ENCODE measurements around the gene SGCA.

SGCA gene

DNA sequence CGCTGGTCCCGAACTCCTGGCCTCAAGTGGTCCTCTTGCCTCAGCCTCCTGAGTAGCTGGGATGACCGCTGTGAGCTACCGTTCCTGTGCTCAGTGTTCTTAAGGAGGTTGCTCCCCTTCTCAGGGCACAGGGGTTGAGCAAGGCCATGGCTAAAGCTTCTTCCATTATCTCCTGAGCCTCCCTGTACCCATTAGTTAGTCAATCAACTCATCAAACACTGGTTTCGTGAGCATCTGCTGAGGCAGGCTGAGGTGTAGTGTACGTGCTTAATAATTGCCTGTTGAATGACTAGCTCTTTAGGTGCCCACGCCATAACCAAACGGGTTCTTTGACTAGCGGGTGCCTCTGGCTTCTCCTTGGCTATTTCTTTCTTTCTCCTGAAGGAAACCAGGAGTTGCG, 11.7 kb downstream of the SGCA start:
- ATAC-seq, result no peak
- peaks cover 11% of the 10 kb centered on the region for H3K4me1 Mint-ChIP-seq

DNA sequence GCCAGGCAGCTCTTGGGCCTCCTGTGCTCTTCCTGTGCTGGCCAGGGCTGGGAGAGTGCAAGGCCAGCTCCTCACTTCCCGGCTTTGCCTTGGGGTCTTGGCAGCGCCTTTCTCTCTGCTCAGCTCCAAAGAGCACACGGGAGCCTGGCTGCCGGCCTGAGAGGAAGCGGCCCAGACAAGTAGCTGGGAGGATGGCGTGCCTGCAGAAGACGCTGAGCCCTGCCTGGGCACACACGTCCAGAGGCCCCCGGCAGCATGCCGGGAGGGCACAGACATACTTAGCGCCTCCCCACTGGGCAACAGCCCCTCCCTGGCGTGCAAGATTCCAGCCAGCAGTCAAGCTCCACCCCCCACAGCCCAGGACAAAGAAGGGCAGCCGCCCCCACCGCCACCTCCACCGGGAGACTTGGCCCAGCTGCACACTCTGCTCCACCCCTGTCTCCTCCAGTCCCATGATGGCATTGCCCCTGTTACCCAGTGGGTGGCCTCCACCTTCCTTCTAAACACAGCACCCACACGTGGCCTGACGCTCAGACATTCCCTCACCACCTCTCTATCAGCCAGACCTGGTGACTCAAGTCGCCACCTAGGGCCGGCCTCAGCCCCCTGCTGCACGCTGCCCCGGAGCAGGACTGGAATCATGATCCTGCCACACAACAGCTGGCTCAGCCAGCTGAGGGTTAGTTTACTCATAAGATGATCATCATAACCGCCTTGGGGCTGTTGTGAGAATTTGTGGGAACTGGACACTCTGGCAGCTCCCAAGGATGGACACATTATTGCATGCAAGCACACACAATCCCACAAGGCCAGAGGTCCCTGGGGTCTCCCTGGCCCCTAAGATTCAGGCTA, 12.4 kb downstream of the SGCA start:
- peaks cover 16% of the 10 kb centered on the region for H3K4me1 Mint-ChIP-seq

More for the DNA sequence above, 11.7 kb downstream of the SGCA start:
- peak overlapping the region; percentile 58 for H3K27ac Mint-ChIP-seq
- no peak overlapping the region for H3K4me3 Mint-ChIP-seq
- no peaks in the 10 kb centered on the region for H3K36me3 Mint-ChIP-seq
- H3K9me3 Mint-ChIP-seq, result no peaks in the 10 kb centered on the region
- no peaks in the 10 kb centered on the region for H3K27me3 Mint-ChIP-seq

DNA sequence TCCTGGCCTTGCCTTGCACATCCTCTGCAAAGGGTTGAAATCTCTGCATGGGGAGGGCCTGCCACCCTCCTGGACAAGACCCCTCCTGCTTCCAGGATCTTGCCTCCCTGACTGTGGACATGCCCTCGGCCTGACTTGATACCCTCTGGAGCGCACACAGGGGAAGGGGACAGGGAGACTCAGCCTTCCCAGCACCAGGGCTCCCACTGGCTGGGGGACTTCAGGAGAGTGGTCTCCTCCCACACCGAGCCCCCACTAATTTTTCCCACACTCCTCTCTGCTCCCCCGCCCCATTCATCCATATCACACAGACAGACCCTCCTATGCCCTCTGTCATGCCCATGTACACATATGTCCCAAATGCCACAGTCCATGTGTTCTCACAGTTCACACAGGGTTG, 14.3 kb downstream of the SGCA start:
- no peaks in the 10 kb centered on the region for H3K27me3 Mint-ChIP-seq
- no peaks in the 10 kb centered on the region for H3K36me3 Mint-ChIP-seq
- no peak for ATAC-seq
- no peak overlapping the region for H3K27ac Mint-ChIP-seq
- no peak overlapping the region for H3K4me3 Mint-ChIP-seq
- H3K4me1 Mint-ChIP-seq, result peaks cover 35% of the 10 kb centered on the region
- no peaks in the 10 kb centered on the region for H3K9me3 Mint-ChIP-seq

More for the DNA sequence above, 12.4 kb downstream of the SGCA start:
- H3K4me3 Mint-ChIP-seq, result peak overlapping the region; percentile 27
- peak; percentile 91 for ATAC-seq
- H3K9me3 Mint-ChIP-seq, result no peaks in the 10 kb centered on the region
- peak overlapping the region; percentile 58 for H3K27ac Mint-ChIP-seq
- no peaks in the 10 kb centered on the region for H3K36me3 Mint-ChIP-seq
- no peaks in the 10 kb centered on the region for H3K27me3 Mint-ChIP-seq

DNA sequence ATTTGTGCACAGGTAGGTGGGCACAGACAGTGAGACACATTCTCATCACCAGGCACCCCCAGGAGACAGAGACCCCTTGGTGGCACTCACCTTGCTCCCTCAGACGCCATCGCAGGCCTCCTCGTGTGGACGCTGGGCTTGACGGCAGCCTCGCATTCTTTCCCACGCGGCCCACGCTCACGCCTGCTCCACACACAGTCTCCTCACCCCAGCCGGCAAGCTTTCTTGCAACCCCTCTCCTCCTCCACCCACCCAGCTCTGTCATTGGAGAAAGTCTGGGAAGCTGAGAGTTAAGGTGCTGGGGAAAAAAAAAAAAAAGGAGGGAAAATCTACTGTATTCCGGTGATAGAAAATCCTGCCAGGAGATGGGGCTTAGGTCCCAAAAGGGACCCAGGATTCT, 14.8 kb downstream of the SGCA start:
- Mint-ChIP-seq H3K9me3 (no peaks in the 10 kb centered on the region), H3K27me3 (no peaks in the 10 kb centered on the region), H3K4me1 (peaks cover 40% of the 10 kb centered on the region), H3K27ac (no peak overlapping the region), H3K4me3 (no peak overlapping the region), H3K36me3 (no peaks in the 10 kb centered on the region)
- no peak for ATAC-seq

DNA sequence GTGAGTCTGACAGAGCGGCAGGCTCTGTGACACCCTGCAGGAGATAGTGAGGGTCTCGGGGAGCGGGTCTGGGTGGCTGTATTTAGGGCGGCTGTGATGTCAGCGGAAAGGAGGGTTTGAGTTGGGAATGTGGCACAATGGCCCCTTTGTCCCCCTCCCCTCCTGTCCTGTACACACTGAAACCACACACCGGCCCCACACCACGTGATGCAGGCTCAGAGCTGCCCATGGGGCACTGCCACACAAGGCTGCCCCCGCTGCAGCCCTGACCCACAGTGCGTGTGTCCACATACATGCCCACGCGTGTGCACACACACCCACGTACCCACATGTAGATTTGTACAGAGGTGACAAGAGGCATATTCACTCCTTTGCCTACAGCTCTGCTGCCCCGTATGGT, 15.3 kb downstream of the SGCA start:
- no peak overlapping the region for H3K27ac Mint-ChIP-seq
- H3K27me3 Mint-ChIP-seq, result no peaks in the 10 kb centered on the region
- no peaks in the 10 kb centered on the region for H3K36me3 Mint-ChIP-seq
- H3K4me3 Mint-ChIP-seq, result no peak overlapping the region
- no peak for ATAC-seq
- H3K9me3 Mint-ChIP-seq, result no peaks in the 10 kb centered on the region
- H3K4me1 Mint-ChIP-seq, result peaks cover 46% of the 10 kb centered on the region

DNA sequence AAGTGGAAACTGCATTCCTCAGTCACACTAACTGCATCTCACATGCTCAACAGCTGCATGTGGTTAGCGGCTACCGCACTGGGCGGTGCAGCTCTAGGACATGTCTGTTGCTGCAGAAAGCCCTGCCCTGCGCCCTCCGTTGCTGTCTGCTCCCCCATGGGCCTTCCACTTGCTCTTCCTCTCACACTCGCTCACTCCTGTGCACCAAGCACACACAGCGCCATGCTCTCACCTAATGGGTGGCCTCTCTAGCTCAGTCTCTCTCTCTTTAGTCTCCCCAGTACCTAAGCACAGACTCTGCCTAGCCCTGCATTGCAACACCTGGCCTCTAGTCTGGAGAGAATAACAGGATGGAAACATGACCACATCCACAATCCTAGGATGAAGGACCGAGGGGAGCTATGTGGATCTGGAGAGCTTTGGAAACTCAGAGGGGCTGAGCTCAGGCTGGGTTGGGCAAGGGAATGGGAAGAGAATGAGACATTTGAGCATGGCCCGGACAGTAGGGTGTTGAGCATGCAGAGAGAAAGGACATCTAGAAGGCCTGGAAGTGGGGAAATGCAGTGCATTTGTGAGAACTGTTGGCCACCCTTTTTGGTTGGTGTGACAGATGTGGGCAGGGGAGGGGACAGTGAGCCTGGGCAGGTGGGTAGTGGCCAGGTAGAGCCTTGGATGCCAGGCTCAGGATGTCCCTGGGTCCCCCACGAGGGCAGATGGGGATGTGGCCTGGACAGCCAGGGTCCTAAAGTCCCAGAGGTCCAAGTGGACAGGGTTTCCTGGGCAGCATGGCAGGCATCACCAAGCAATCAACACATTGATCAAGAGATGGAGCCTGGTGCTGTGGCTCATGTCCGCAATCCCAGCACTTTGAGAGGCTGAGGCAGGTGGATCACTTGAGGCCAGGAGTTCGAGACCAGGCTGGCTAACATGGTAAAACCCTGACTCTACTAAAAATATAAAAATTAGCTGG, 16.1 kb downstream of the SGCA start:
- Mint-ChIP-seq H3K9me3 (no peaks in the 10 kb centered on the region), H3K4me1 (peaks cover 47% of the 10 kb centered on the region), H3K27ac (no peak overlapping the region), H3K27me3 (no peaks in the 10 kb centered on the region), H3K4me3 (no peak overlapping the region), H3K36me3 (no peaks in the 10 kb centered on the region)
- no peak for ATAC-seq

DNA sequence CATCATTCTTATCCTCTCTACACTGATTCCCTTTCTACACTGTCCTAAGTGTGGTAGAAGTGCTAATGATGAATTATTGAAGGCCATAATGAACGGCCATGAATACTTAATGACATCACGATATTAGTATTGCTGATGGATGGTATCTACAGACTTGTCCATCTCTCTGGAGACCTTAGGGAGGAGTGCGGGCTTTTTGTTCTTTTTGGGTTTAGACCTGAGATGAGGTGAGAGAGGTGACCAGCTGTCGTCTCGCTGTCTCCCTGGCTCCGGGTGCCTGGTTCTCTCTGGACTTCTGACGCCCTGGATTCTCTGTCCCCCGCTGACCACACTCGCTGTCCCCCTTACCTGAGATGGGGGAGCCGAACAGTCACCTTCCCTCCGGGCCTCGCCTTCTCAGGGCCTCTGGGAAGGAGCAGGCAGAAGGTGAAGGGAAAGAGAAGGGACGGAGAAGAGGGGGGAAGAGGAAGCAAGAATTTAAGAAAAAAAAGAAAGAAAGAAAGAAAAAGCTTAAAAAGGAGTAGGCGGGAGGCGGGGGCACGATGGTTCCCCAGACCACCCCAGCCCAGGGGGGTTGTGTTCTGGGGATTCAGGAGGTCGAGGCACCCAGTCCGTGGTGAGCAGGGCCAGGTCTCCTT, 17.1 kb downstream of the SGCA start:
- no peaks in the 10 kb centered on the region for H3K9me3 Mint-ChIP-seq
- H3K4me3 Mint-ChIP-seq, result no peak overlapping the region
- H3K4me1 Mint-ChIP-seq, result peaks cover 45% of the 10 kb centered on the region
- H3K36me3 Mint-ChIP-seq, result no peaks in the 10 kb centered on the region
- no peak for ATAC-seq
- no peaks in the 10 kb centered on the region for H3K27me3 Mint-ChIP-seq
- H3K27ac Mint-ChIP-seq, result peak overlapping the region; percentile 15

DNA sequence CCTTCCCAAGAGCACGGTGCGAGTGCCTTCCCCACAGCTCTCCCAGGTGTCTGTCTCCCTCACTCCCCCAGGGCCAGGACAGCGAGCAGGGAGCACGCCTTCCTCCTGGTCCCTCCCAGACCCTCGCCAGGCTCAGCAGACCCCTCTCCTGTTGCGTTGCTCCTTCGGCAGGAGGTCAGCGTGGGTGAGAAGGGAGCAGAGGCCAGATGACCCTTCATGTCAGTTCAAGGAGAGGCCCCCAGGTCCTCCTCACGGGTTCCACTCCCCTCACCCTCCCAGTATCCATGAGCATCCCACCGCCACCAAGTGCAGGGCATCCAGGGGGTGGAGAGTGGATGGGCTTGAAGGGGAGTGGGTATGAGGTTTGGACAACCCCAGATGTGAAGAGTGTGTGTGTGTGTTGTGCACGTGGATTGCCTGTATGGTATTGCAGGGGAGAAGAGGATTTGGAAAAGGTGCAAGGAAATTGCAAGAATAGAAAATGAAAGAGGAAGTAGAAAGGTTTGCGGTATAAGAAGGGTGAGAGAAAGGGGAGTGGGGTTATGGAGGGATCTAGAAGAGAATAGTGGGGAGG, 17.7 kb downstream of the SGCA start:
- Mint-ChIP-seq H3K36me3 (no peaks in the 10 kb centered on the region), H3K4me1 (peaks cover 39% of the 10 kb centered on the region), H3K9me3 (no peaks in the 10 kb centered on the region), H3K27ac (peak overlapping the region; percentile 15), H3K27me3 (peaks cover 4% of the 10 kb centered on the region), H3K4me3 (peak overlapping the region; percentile 52)
- no peak for ATAC-seq

DNA sequence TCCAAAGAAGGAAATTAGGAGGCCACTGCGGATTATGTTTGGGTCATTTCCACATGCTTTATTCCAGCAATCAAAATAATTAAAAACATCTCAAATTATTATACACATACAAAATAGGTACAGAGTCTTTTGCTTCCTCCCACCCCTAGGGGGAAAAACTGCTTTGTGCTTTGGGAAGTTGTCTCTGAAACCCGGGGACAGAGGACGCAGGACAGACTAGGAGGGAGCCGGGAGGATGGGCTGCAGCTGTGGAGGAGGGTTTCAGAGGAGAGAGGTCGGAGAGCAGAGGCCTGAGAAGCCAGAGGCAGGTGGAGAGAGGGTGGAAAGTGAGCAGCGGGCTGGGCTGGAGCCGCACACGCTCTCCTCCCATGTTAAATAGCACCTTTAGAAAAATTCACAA, 18.3 kb downstream of the SGCA start:
- peaks cover 10% of the 10 kb centered on the region for H3K27me3 Mint-ChIP-seq
- H3K27ac Mint-ChIP-seq, result peak overlapping the region; percentile 15
- peaks cover 36% of the 10 kb centered on the region for H3K4me1 Mint-ChIP-seq
- H3K4me3 Mint-ChIP-seq, result peak overlapping the region; percentile 52
- ATAC-seq, result no peak
- H3K9me3 Mint-ChIP-seq, result no peaks in the 10 kb centered on the region
- no peaks in the 10 kb centered on the region for H3K36me3 Mint-ChIP-seq

DNA sequence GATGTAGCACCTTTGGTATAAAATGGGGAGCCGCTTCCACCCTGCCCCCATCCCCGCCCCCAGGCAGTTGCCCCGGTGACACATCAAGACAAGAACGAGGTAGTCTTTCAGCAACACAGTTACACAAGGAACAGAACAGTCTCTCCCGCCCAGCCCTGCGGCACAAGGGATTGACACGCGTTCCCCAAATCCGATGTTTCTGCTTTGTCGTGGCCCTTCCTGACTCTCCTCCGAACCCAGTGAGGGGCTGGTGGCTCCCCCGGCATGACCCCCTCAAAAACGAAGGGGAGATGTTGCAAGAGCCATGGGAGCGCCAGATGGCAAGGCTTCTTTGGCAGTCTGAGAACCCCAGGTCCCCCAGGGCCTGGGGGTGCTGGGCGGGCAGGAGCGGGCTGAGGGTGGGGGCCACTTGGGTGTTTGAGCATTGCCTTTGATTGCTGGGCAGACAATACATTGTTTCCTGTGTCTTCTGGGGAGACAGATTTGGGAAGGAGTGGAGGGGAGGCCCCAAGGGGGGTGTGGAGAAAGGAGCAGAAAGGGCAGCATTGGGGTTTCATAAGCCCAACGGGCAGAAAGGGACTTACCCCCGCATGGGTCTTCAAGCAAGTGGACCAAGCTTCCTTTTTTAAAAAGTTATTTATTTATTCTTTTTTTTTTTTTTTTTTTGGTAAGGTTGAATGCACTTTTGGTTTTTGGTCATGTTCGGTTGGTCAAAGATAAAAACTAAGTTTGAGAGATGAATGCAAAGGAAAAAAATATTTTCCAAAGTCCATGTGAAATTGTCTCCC, 19.0 kb downstream of the SGCA start:
- Mint-ChIP-seq H3K4me1 (peaks cover 36% of the 10 kb centered on the region), H3K27me3 (peaks cover 17% of the 10 kb centered on the region), H3K36me3 (no peaks in the 10 kb centered on the region), H3K9me3 (no peaks in the 10 kb centered on the region), H3K27ac (no peak overlapping the region), H3K4me3 (no peak overlapping the region)
- ATAC-seq, result no peak

DNA sequence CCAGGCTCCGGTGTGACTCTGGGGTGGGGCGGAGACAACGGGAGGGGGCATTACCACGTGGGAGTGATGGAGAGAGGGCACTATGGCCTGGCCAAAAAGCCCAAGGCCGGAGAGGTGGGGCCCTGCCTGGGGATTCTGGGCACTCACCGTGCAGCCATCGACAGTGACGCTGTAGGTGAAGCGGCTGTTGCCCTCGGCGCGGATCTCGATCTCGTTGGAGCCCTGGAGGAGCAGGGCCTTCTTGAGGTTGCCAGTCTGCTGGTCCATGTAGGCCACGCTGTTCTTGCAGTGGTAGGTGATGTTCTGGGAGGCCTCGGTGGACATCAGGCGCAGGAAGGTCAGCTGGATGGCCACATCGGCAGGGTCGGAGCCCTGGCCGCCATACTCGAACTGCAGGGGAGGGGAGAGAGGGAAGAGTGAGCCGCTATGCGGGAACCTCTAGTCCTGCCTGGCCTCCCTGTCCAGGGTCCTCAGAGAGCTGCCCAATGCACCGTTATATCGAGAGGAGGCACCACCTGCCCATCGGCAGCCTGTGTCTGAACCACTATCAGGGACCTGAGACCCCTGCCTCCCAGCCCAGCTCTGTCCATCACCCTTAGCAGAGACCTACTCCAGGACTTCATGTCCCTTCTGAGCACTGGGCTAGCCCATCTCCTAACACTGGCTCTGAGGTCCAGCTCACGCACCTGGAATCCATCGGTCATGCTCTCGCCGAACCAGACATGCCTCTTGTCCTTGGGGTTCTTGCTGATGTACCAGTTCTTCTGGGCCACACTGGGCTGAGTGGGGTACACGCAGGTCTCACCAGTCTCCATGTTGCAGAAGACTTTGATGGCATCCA, 20.0 kb downstream of the SGCA start:
- H3K4me1 Mint-ChIP-seq, result peaks cover 36% of the 10 kb centered on the region
- H3K27me3 Mint-ChIP-seq, result peaks cover 23% of the 10 kb centered on the region
- ATAC-seq, result no peak
- H3K4me3 Mint-ChIP-seq, result no peak overlapping the region
- no peaks in the 10 kb centered on the region for H3K9me3 Mint-ChIP-seq
- H3K36me3 Mint-ChIP-seq, result no peaks in the 10 kb centered on the region
- no peak overlapping the region for H3K27ac Mint-ChIP-seq

DNA sequence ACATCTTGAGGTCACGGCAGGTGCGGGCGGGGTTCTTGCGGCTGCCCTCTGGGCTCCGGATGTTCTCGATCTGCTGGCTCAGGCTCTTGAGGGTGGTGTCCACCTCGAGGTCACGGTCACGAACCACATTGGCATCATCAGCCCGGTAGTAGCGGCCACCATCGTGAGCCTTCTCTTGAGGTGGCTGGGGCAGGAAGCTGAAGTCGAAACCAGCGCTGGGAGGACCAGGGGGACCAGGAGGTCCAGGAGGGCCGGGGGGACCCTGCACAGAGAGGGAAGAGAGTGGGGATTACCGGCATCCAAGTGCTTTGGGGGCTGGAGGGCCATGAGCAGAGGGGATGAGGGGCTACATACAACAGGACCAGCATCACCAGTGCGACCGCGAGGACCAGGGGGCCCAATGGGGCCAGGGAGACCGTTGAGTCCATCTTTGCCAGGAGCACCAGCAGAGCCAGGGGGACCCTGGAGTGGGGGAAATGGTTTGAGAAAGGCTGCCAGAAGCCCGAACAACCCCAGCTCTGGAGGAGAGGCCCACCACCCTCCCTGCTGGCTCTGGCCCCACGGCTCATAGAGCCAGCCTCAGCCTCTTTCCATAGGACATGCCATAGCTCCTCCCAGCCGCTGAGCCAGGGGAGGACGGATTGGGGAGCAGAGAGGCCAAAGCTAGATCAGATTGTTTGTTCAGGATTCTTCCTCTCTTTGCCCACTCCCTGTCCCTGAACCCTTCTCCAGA, 21.0 kb downstream of the SGCA start:
- H3K36me3 Mint-ChIP-seq, result no peaks in the 10 kb centered on the region
- no peak overlapping the region for H3K4me3 Mint-ChIP-seq
- H3K27ac Mint-ChIP-seq, result no peak overlapping the region

DNA sequence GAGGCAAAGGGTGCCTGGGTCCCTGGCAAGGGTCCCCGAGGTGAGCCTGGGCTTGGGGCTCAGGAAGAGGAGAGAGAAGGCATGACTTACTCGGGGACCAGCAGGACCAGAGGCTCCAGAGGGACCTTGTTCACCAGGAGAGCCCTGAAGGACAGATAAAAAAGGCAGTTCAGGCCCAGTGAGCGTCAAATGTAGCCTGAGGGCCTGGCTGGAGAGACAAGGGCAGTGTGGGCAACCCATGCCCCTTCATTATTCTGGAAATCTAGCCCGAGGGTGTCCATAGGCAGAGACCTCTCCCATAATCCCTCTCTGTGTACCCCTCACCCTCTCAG, 21.6 kb downstream of the SGCA start:
- no peak for ATAC-seq
- Mint-ChIP-seq H3K27me3 (peaks cover 23% of the 10 kb centered on the region), H3K4me3 (no peak overlapping the region), H3K36me3 (no peaks in the 10 kb centered on the region), H3K9me3 (no peaks in the 10 kb centered on the region), H3K27ac (no peak overlapping the region), H3K4me1 (peaks cover 39% of the 10 kb centered on the region)

More for the DNA sequence above, 21.0 kb downstream of the SGCA start:
- Mint-ChIP-seq H3K9me3 (no peaks in the 10 kb centered on the region), H3K4me1 (peaks cover 36% of the 10 kb centered on the region), H3K27me3 (peaks cover 23% of the 10 kb centered on the region)
- ATAC-seq, result no peak

All from stimulated activated memory B cell treated with anti-CD40 and anti-IgM and Interleukin-4, amounts not matched to agents 10 μg/mL and 1 μg/mL and 100 μg/mL, for 72 hours (primary cell).